AG09319 (cell line): ENCODE results near the gene MGAT3.
"Not testable (repeated sequence)": the region's sequence is repeated elsewhere in the genome, so short reads cannot be mapped to it uniquely, and the experiment has no call there.

Experiments used
- DNase-seq: peaks from one replicate; pipeline ENCODE4 v3.0.0-alpha.2; 2010; ENCODE audit warnings: low read depth; ENCODE audit errors: extremely low read depth
- TF ChIP-seq, protein P1 (sequence below): IDR thresholded peaks from 2 replicates; pipeline ENCODE4 v1.5.1; 2011; ENCODE audit warnings: low read depth, mild to moderate bottlenecking, inconsistent platforms, low read length, moderate library complexity

The MGAT3 gene

DNA sequence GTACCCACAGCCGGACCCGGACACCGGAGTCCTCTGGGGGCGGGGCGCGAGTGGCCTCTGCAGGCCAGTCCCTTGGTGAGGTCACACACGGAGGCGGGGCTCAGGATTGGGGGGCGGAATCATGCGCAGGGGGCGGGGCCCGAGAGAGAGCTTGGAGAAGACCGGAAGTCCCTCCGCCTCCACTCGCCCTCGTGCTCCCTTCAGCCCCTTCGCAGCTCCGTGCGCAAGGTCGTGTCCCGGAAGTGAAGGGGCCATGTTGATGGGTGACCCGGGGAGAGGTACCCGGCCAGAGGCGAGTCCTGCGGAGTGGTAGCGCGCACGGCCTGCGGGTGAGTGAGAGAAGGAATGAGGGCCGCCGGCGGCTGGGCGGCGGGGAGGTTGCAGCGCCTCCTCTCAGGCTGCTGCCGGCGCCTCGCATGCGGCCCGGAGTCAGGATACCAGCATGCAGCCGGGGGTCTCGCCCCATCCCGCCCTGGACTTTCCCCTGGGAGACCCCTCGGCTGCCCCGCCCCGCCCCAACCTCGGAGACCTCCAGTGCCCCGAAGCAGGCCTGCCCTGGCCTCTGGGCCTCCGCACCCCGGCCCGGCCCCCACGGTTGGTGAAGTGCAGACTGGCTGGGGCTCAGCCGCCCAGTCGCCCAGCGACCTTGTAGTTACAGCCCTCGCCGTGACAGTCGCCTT lies 45.4 kb downstream of the MGAT3 start, which contains the start of gene MIEF1:
Gene MIEF1, plus strand, starts transcription at position 182 of the 680 bp plus-strand sequence. CDS start 9,005 bp downstream, outside the sequence.
- DNase-seq = peak; percentile 87
- TF ChIP-seq, protein P1, sequence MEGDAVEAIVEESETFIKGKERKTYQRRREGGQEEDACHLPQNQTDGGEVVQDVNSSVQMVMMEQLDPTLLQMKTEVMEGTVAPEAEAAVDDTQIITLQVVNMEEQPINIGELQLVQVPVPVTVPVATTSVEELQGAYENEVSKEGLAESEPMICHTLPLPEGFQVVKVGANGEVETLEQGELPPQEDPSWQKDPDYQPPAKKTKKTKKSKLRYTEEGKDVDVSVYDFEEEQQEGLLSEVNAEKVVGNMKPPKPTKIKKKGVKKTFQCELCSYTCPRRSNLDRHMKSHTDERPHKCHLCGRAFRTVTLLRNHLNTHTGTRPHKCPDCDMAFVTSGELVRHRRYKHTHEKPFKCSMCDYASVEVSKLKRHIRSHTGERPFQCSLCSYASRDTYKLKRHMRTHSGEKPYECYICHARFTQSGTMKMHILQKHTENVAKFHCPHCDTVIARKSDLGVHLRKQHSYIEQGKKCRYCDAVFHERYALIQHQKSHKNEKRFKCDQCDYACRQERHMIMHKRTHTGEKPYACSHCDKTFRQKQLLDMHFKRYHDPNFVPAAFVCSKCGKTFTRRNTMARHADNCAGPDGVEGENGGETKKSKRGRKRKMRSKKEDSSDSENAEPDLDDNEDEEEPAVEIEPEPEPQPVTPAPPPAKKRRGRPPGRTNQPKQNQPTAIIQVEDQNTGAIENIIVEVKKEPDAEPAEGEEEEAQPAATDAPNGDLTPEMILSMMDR = no peak; the same call in 1 of the 2 replicates

- no peak for DNase-seq
- TF ChIP-seq, protein P1 = no peak
Measured at GRCh38 chr22:39502789-39503409, 46.1 kb downstream of the MGAT3 start.

- TF ChIP-seq, protein P1 = no peak
Measured at GRCh38 chr22:39503630-39504029, 46.8 kb downstream of the MGAT3 start.

GRCh38 chr22:39504071-39504470 lies 47.3 kb downstream of the MGAT3 start:
- TF ChIP-seq, protein P1 = no peak
- no peak for DNase-seq

More at GRCh38 chr22:39503630-39504029, 46.8 kb downstream of the MGAT3 start:
- no peak for DNase-seq

DNA sequence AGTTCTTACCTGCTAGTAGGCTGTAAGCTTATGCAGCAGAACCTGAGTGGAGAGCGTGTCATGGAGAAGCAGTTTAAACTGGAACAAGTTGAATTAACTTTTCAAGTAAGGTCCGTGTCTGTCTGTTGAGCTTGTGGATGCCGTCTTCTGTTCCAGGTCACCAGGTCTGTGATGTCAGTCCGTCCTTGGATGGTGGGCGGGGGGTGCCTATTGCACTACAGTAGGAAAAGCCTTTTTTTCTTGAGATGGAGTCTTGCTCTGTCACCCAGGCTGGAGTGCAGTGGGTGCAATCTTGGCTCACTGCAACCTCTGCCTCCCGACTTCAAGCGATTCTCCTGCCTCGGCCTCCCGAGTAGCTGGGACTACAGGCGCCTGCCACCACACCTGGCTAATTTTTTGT lies 50.2 kb downstream of the MGAT3 start:
- DNase-seq = not testable (repeated sequence)

GRCh38 chr22:39508393-39508792 lies 51.6 kb downstream of the MGAT3 start:
- DNase-seq = no peak
- TF ChIP-seq, protein P1 = no peak

DNA sequence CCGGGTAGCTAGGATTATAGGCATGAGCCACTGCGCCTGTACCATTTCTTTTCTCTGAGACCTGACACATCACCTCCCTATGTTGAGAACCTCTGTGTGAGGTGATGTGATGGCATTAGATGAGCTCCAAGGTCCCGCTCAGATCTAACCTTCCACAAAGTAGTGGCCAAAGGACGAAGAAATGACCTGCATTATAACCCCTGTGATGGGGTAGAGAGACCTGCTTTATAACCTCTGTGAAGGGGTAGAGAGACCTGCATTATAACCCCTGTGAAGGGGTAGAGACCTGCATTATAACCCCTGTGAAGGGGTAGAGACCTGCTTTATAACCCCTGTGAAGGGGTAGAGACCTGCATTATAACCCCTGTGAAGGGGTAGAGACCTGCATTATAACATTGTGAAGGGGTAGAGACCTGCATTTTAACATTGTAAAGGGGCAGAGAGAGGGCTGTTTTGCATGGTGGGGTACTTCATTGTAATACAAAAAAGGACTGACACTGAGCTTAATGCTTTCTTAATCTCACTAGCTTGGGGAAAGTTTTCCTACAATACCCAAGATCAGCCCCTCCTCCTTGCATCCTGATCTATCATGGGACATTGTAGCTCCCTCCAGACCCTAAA lies 53.8 kb downstream of the MGAT3 start:
- DNase-seq = no peak
- TF ChIP-seq, protein P1 = no peak
